K562 (cell line): ENCODE measurements around the gene GET3. TPM values are rescaled to one million over a fixed set of nuclear protein-coding genes. Genes with fewer than 3 reads are reported as not detected.
A peak's percentile ranks its signal among the peaks of the same experiment; 100 is the strongest.

Experiments
- CHCHD3 ChIP-seq: fragments of 250-450 bp; sonication (Bioruptor Pico); IDR thresholded peaks from 2 replicates; pipeline ENCODE4 v2.1.2; 2022; ENCODE audit warnings: mild to moderate bottlenecking
- ESRRB ChIP-seq: fragments of 250-450 bp; sonication (Bioruptor Pico); IDR thresholded peaks from 2 replicates; pipeline ENCODE4 v1.5.0; 2020; ENCODE audit warnings: mild to moderate bottlenecking, moderate library complexity, borderline replicate concordance
- KDM2B ChIP-seq: fragments of 250-450 bp; sonication (Bioruptor Pico); IDR thresholded peaks from 2 replicates; pipeline ENCODE4 v1.8.0; 2021; ENCODE audit warnings: mild to moderate bottlenecking, moderate library complexity
- MXI1 ChIP-seq: IDR thresholded peaks from 2 replicates; pipeline ENCODE4 v1.6.1; 2011; ENCODE audit warnings: low read depth, mild to moderate bottlenecking, improper control_type of control experiment, low read length
- MYNN ChIP-seq, 2 experiments: sonication (generic); formaldehyde crosslinking in 1 of 2; IDR thresholded peaks; 2 replicates each; pipeline versions ENCODE4 v1.5.0 to v1.6.1; 2016 to 2020; ENCODE audit warnings: antibody characterized with exemption in 1 of 2, missing genetic modification reagents in 1 of 2
- NCOA4 ChIP-seq: fragments of 450-650 bp; IDR thresholded peaks from 2 replicates; pipeline ENCODE4 v1.6.1; 2018; ENCODE audit warnings: mild to moderate bottlenecking; ENCODE audit not compliant: partially characterized antibody
- NFE2 ChIP-seq: IDR thresholded peaks from 2 replicates; pipeline ENCODE4 v1.6.1; 2014; ENCODE audit warnings: antibody characterized with exemption, low read depth
- PCBP2 ChIP-seq: fragments of 200-400 bp; formaldehyde crosslinking; IDR thresholded peaks from 2 replicates; pipeline ENCODE4 v1.6.1; 2018; ENCODE audit warnings: low read length, low read depth, mild to moderate bottlenecking, moderate library complexity; ENCODE audit not compliant: poor library complexity, severe bottlenecking
- PKNOX1 ChIP-seq: fragments of 450-650 bp; IDR thresholded peaks from 2 replicates; pipeline ENCODE4 v1.6.1; 2016
- PURB ChIP-seq: sonication (generic); formaldehyde crosslinking; IDR thresholded peaks from 2 replicates; pipeline ENCODE4 v1.9.0; 2021; ENCODE audit warnings: low read depth, mild to moderate bottlenecking, missing genetic modification reagents
- RHOXF2B ChIP-seq: fragments of 250-450 bp; sonication (Bioruptor Pico); conservative IDR thresholded peaks from 2 replicates; pipeline ENCODE4 v1.5.1; 2021
- SIN3B ChIP-seq: fragments of 450-650 bp; IDR thresholded peaks from 2 replicates; pipeline ENCODE4 v1.6.1; 2017; ENCODE audit warnings: low read depth, mild to moderate bottlenecking, moderate library complexity
- ZBTB33 ChIP-seq: sonication (generic); formaldehyde crosslinking; IDR thresholded peaks from 2 replicates; pipeline ENCODE4 v1.8.1; 2023; ENCODE audit warnings: mild to moderate bottlenecking, missing genetic modification reagents
- ZNF134 ChIP-seq: fragments of 250-450 bp; sonication (Bioruptor Pico); conservative IDR thresholded peaks from 2 replicates; pipeline ENCODE4 v1.4.0; 2020
- ZNF143 ChIP-seq: sonication (generic); formaldehyde crosslinking; IDR thresholded peaks from 2 replicates; pipeline ENCODE4 v1.9.0; 2022; ENCODE audit warnings: mild to moderate bottlenecking, missing genetic modification reagents
- ZNF212 ChIP-seq: fragments of 450-650 bp; formaldehyde crosslinking; IDR thresholded peaks from 2 replicates; pipeline ENCODE4 v1.4.0; 2020; ENCODE audit warnings: mild to moderate bottlenecking
- ZNF75A ChIP-seq: fragments of 450-650 bp; formaldehyde crosslinking; IDR thresholded peaks from 2 replicates; pipeline ENCODE4 v1.4.0; 2020; ENCODE audit warnings: mild to moderate bottlenecking
- ZNF780A ChIP-seq: fragments of 250-450 bp; sonication (Bioruptor Pico); IDR thresholded peaks from 2 replicates; pipeline ENCODE4 v1.5.0; 2021; ENCODE audit warnings: mild to moderate bottlenecking
- ZNF79 ChIP-seq: fragments of 250-450 bp; sonication (Bioruptor Pico); IDR thresholded peaks from 2 replicates; pipeline ENCODE4 v1.4.0; 2020; ENCODE audit warnings: low read depth, mild to moderate bottlenecking, moderate library complexity
- polyA plus RNA-seq, 8 experiments: library from polyadenylated mRNA; depleted of rRNA in 4 of 8; stranded (reverse) in 5 of 8; unstranded in 3 of 8; fragments of >200 nt; fragmentation: Nextera tagmentation in 2 of 8; fragmentation: Illumina TruSeq in 1 of 8; extraction: Ambion mirVana in 2 of 8; extraction: Trizol in 1 of 8; gene quantifications; 2 replicates each; pipeline versions ENCODE4 v1.2.1 to v1.2.3, GENCODE V29; 2011 to 2014; ENCODE audit warnings: inconsistent platforms in 1 of 8, missing spikeins in 1 of 8
- total RNA-seq, 7 experiments: library from RNA; depleted of rRNA in 6 of 7; stranded (reverse); fragments of >200 nt in 6 of 7; fragmentation: Illumina TruSeq in 2 of 7; extraction: Trizol in 2 of 7; gene quantifications; 2 replicates each; pipeline versions ENCODE4 v1.2.1 to v1.2.3, GENCODE V29; 2011 to 2021; ENCODE audit warnings: low replicate concordance in 1 of 7
- TF ChIP-seq, protein P1 (sequence below): fragments of 450-650 bp; IDR thresholded peaks from 2 replicates; pipeline ENCODE4 v1.7.0; 2016; ENCODE audit warnings: borderline replicate concordance
- TF ChIP-seq, protein P2 (sequence below): fragments of 150-350 bp; conservative IDR thresholded peaks from 2 replicates; pipeline ENCODE4 v1.6.1; 2014; ENCODE audit warnings: low read length
- TF ChIP-seq, protein P3 (sequence below): fragments of 250-450 bp; sonication (Bioruptor Pico); IDR thresholded peaks from 2 replicates; pipeline ENCODE4 v1.4.0; 2020; ENCODE audit warnings: mild to moderate bottlenecking, moderate library complexity

Gene GET3
- total and polyA plus RNA-seq, 9 of the 15 experiments (the other 6 are each of a cell fraction or from before 2014, with no cell fraction given): 8.3 to 83.5 (median 51.8) TPM

DNA sequence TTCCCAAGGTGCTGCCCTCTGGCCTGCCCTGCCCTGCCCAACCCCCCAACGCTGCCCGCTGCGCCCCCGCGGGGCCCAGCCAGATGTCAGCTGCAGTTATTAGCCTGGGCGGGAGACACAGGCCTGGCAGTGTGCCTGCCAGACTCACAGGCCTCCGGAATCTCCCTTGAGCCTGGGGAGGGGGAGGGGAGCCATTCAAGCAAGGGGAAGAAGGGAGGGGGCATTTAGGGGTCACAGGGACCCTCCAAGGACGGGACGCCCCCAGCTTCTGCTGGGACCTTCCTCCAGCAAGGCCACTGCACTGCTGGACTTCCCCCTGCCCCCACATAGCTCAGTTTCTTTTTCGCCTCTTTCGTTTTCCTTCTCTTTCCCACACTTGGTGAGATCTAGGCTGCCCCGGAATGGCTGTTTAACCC lies 51.4 kb downstream of the GET3 start (continued):
- TF ChIP-seq ZBTB33: no peak
- TF ChIP-seq ZNF134 (CRISPR knock-in tag): no peak
- no peak for TF ChIP-seq CHCHD3 (CRISPR knock-in tag)
- TF ChIP-seq ZNF75A (CRISPR knock-in tag): no peak
- TF ChIP-seq KDM2B (CRISPR knock-in tag): no peak
- TF ChIP-seq ZNF79: no peak
- peak; percentile 68; the same call in 1 of the 2 replicates for TF ChIP-seq MYNN (IDR thresholded peaks at IDR 0.05)
- no peak for TF ChIP-seq MYNN (CRISPR knock-in tag; IDR thresholded peaks at IDR 0.05)
- no peak for TF ChIP-seq RHOXF2B (CRISPR knock-in tag)
- TF ChIP-seq PKNOX1: no peak
- TF ChIP-seq ESRRB (CRISPR knock-in tag): no peak
- no peak for TF ChIP-seq ZNF212 (CRISPR knock-in tag)
- TF ChIP-seq ZNF780A (CRISPR knock-in tag): no peak
- TF ChIP-seq NCOA4: no peak
- TF ChIP-seq, protein P1, sequence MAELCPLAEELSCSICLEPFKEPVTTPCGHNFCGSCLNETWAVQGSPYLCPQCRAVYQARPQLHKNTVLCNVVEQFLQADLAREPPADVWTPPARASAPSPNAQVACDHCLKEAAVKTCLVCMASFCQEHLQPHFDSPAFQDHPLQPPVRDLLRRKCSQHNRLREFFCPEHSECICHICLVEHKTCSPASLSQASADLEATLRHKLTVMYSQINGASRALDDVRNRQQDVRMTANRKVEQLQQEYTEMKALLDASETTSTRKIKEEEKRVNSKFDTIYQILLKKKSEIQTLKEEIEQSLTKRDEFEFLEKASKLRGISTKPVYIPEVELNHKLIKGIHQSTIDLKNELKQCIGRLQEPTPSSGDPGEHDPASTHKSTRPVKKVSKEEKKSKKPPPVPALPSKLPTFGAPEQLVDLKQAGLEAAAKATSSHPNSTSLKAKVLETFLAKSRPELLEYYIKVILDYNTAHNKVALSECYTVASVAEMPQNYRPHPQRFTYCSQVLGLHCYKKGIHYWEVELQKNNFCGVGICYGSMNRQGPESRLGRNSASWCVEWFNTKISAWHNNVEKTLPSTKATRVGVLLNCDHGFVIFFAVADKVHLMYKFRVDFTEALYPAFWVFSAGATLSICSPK: no peak
- TF ChIP-seq NFE2: no peak
- TF ChIP-seq, protein P2, sequence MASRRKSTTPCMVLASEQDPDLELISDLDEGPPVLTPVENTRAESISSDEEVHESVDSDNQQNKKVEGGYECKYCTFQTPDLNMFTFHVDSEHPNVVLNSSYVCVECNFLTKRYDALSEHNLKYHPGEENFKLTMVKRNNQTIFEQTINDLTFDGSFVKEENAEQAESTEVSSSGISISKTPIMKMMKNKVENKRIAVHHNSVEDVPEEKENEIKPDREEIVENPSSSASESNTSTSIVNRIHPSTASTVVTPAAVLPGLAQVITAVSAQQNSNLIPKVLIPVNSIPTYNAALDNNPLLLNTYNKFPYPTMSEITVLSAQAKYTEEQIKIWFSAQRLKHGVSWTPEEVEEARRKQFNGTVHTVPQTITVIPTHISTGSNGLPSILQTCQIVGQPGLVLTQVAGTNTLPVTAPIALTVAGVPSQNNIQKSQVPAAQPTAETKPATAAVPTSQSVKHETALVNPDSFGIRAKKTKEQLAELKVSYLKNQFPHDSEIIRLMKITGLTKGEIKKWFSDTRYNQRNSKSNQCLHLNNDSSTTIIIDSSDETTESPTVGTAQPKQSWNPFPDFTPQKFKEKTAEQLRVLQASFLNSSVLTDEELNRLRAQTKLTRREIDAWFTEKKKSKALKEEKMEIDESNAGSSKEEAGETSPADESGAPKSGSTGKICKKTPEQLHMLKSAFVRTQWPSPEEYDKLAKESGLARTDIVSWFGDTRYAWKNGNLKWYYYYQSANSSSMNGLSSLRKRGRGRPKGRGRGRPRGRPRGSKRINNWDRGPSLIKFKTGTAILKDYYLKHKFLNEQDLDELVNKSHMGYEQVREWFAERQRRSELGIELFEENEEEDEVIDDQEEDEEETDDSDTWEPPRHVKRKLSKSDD: no peak
- no peak for TF ChIP-seq ZNF143 (CRISPR knock-in tag)
- TF ChIP-seq PCBP2: no peak
- TF ChIP-seq, protein P3, sequence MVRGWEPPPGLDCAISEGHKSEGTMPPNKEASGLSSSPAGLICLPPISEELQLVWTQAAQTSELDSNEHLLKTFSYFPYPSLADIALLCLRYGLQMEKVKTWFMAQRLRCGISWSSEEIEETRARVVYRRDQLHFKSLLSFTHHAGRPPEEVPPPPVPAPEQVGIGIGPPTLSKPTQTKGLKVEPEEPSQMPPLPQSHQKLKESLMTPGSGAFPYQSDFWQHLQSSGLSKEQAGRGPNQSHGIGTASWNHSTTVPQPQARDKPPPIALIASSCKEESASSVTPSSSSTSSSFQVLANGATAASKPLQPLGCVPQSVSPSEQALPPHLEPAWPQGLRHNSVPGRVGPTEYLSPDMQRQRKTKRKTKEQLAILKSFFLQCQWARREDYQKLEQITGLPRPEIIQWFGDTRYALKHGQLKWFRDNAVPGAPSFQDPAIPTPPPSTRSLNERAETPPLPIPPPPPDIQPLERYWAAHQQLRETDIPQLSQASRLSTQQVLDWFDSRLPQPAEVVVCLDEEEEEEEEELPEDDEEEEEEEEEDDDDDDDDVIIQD: no peak
- no peak for TF ChIP-seq PURB (CRISPR knock-in tag)
- no peak for TF ChIP-seq SIN3B
- TF ChIP-seq MXI1: no peak
